ENCODE data around the gene NPAS3.

NPAS3 gene

GRCh38 chr14:33602396-33602795 lies 663.7 kb downstream of the NPAS3 start:
- no peak for DNase-seq

GRCh38 chr14:33606591-33606990 lies 667.9 kb downstream of the NPAS3 start:
- no peak for DNase-seq

- no peak for DNase-seq
Measured at GRCh38 chr14:33609582-33609981, 670.9 kb downstream of the NPAS3 start.

GRCh38 chr14:33610121-33610520 lies 671.4 kb downstream of the NPAS3 start:
- DNase-seq, result no peak

- DNase-seq, result no peak
Measured at GRCh38 chr14:33611405-33612196, 672.9 kb downstream of the NPAS3 start.

- DNase-seq, result no peak
Measured at GRCh38 chr14:33612197-33612505, 673.5 kb downstream of the NPAS3 start.

- no peak for DNase-seq
Measured at GRCh38 chr14:33617154-33617553, 678.5 kb downstream of the NPAS3 start.

GRCh38 chr14:33618361-33619105 lies 679.9 kb downstream of the NPAS3 start:
- no peak for DNase-seq

GRCh38 chr14:33622496-33622895 lies 683.8 kb downstream of the NPAS3 start:
- no peak for DNase-seq

GRCh38 chr14:33629792-33630191 lies 691.1 kb downstream of the NPAS3 start:
- DNase-seq, result no peak

GRCh38 chr14:33631021-33631420 lies 692.3 kb downstream of the NPAS3 start:
- DNase-seq, result no peak

- no peak for DNase-seq
Measured at GRCh38 chr14:33631441-33631840, 692.8 kb downstream of the NPAS3 start.

GRCh38 chr14:33634631-33635030 lies 696.0 kb downstream of the NPAS3 start:
- DNase-seq, result no peak

GRCh38 chr14:33636716-33637115 lies 698.0 kb downstream of the NPAS3 start:
- no peak for DNase-seq

GRCh38 chr14:33642080-33642479 lies 703.4 kb downstream of the NPAS3 start:
- DNase-seq, result no peak

GRCh38 chr14:33642691-33643244 lies 704.1 kb downstream of the NPAS3 start:
- DNase-seq, result no peak

- no peak for DNase-seq
Measured at GRCh38 chr14:33643426-33644181, 704.9 kb downstream of the NPAS3 start.

- DNase-seq, result no peak
Measured at GRCh38 chr14:33646692-33647260, 708.1 kb downstream of the NPAS3 start.

- DNase-seq, result no peak
Measured at GRCh38 chr14:33647385-33647786, 708.7 kb downstream of the NPAS3 start.

GRCh38 chr14:33650430-33650829 lies 711.8 kb downstream of the NPAS3 start:
- DNase-seq, result no peak

- DNase-seq, result no peak
Measured at GRCh38 chr14:33652566-33653307, 714.1 kb downstream of the NPAS3 start.

- no peak for DNase-seq
Measured at GRCh38 chr14:33653308-33653695, 714.6 kb downstream of the NPAS3 start.
